T-cell (primary cell): ENCODE results near the gene NTRK1. TPM values are rescaled to one million over a fixed set of nuclear protein-coding genes. Genes with fewer than 3 reads are reported as not detected.

Experiments
- ATAC-seq, 4 experiments: fragments of 200-7000 bp in 3 of 4; fragments of 150-1000 bp in 1 of 4; cut with Tn5 transposase; replicated peaks in 1 of 4; 1 replicate in 3 of 4; 2 replicates in 1 of 4; pipeline ENCODE4 v1.10.0; 2021; ENCODE audit warnings: moderate library complexity in 3 of 4, mild to moderate bottlenecking in 2 of 4, moderate number of reproducible peaks in 1 of 4
- CTCF ChIA-PET, 2 donors: fragments of 300-600 bp; sonication (Branson Sonifier 250); formaldehyde crosslinking; loops; one replicate each; lab custom pipeline; 2022; ENCODE audit warnings: antibody characterized with exemption in 2 of 2; lab: Charles Lee
- POLR2A ChIA-PET, 2 donors: fragments of 300-600 bp; sonication (Branson Sonifier 250); formaldehyde crosslinking; loops; one replicate each; lab custom pipeline; 2022; ENCODE audit warnings: antibody characterized with exemption in 2 of 2; lab: Charles Lee
- DNase-seq, 35 experiments: peaks; one replicate each; pipeline versions ENCODE4 v3.0.0 to v3.0.0-alpha.2; 2013 to 2023
- H3K27ac ChIP-seq: one replicate; pipeline ENCODE4 v1.5.1; 2013; ENCODE audit warnings: low read length
- H3K27me3 ChIP-seq, 2 experiments: replicated peaks in 1 of 2; 1 replicate in 1 of 2; 2 replicates in 1 of 2; pipeline versions ENCODE4 v1.6.1 to v1.7.0; 2013; ENCODE audit warnings: low read length in 1 of 2, mixed read lengths in 1 of 2; ENCODE audit not compliant: control insufficient read depth in 2 of 2, insufficient read depth in 2 of 2; ENCODE audit errors: extremely low read depth in 1 of 2
- H3K36me3 ChIP-seq, 2 donors: 1 replicate in 1 of 2; 2 replicates in 1 of 2; pipeline versions ENCODE4 v1.6.1 to v1.7.0; 2013; ENCODE audit warnings: low read length in 1 of 2; ENCODE audit not compliant: control insufficient read depth in 2 of 2, insufficient read depth in 1 of 2; ENCODE audit errors: extremely low read depth in 1 of 2
- H3K4me1 ChIP-seq, 2 experiments: 1 replicate in 1 of 2; 2 replicates in 1 of 2; pipeline versions ENCODE4 v1.6.1 to v1.7.0; 2013; ENCODE audit warnings: low read length in 2 of 2, mixed read lengths in 1 of 2; ENCODE audit not compliant: insufficient read depth in 2 of 2, control insufficient read depth in 1 of 2; ENCODE audit errors: extremely low read depth in 1 of 2
- H3K4me3 ChIP-seq, 2 donors: 1 replicate in 1 of 2; 2 replicates in 1 of 2; pipeline versions ENCODE4 v1.5.1 to v1.7.0; 2013; ENCODE audit warnings: mild to moderate bottlenecking in 2 of 2, low read length in 1 of 2, moderate library complexity in 1 of 2; ENCODE audit not compliant: control insufficient read depth in 1 of 2; ENCODE audit errors: extremely low read depth in 1 of 2
- H3K9me3 ChIP-seq: 2 replicates; pipeline ENCODE4 v1.7.0; 2013
- H3K27ac Mint-ChIP-seq, 2 donors: one replicate each; pipeline ENCODE4 v1.8.0; 2020 to 2021; ENCODE audit warnings: mild to moderate bottlenecking in 2 of 2, mixed read lengths in 2 of 2
- H3K27me3 Mint-ChIP-seq, 2 donors: one replicate each; pipeline ENCODE4 v1.8.0; 2021 to 2022; ENCODE audit warnings: mixed read lengths in 2 of 2
- H3K36me3 Mint-ChIP-seq: one replicate; pipeline ENCODE4 v1.8.0; 2021; ENCODE audit warnings: mixed read lengths
- H3K4me1 Mint-ChIP-seq, 3 donors: one replicate each; pipeline ENCODE4 v1.8.0; 2020 to 2022; ENCODE audit warnings: mixed read lengths in 3 of 3, mild to moderate bottlenecking in 1 of 3
- H3K4me3 Mint-ChIP-seq, 3 donors: one replicate each; pipeline ENCODE4 v1.8.0; 2020 to 2022; ENCODE audit warnings: mild to moderate bottlenecking in 3 of 3, mixed read lengths in 3 of 3, moderate library complexity in 3 of 3
- H3K9me3 Mint-ChIP-seq, 3 donors: one replicate each; pipeline ENCODE4 v1.8.0; 2020 to 2022; ENCODE audit warnings: mixed read lengths in 3 of 3
- WGBS: methylation state at CpG from one replicate; pipeline ENCODE4 v1.1.5; 2013; ENCODE audit warnings: missing lambda C conversion rate; ENCODE audit not compliant: insufficient coverage; 5-methylcytosine and 5-hydroxymethylcytosine counted together
- total RNA-seq, 35 experiments: library from RNA in 6 of 35; stranded (reverse) in 6 of 35; fragments of 120-200 nt in 1 of 35; gene quantifications; one replicate each; pipeline versions ENCODE4 v1.2.1 to v1.2.4 and lab custom pipeline; 2013 to 2026

The NTRK1 gene
- total RNA-seq, 5 donors from 2014 or later (not counting 1 experiment from before 2014, with no cell fraction given) = 0.36 to 1.2 (median 0.60) TPM

- Mint-ChIP-seq H3K27me3 (peaks cover 10 to 34% of the 10 kb centered on the region in 2 donors), H3K36me3 (no peaks in the 10 kb centered on the region), H3K4me3 (no peak overlapping the region), H3K4me1 (peaks cover 4 to 7% (median 6%) of the 10 kb centered on the region in 3 donors), H3K27ac (no peak overlapping the region), H3K9me3 (no peaks in the 10 kb centered on the region)
- Histone ChIP-seq H3K27me3 (peaks cover 0 to 65% of the 10 kb centered on the region in 2 experiments), H3K36me3 (no peaks in the 10 kb centered on the region), H3K9me3 (no peaks in the 10 kb centered on the region), H3K27ac (no peak overlapping the region), H3K4me3 (no peak overlapping the region), H3K4me1 (peaks cover 0 to 6% of the 10 kb centered on the region in 2 experiments)
- WGBS = 86% methylated on average over 1 of the region's 4 CpGs
- ChIA-PET POLR2A (no interaction called here), CTCF (interaction anchor here in 1 of 2 donors (0.7 kb wide), 1 partner anchor 55 kb away, joined by 3 read pairs; no protein-coding TSS in a partner anchor)
- DNase-seq (no peak), ATAC-seq (no peak)
Measured at GRCh38 chr1:156901590-156901900, 40.9 kb downstream of the NTRK1 start.

GRCh38 chr1:156901966-156902915 lies 41.6 kb downstream of the NTRK1 start:
- Mint-ChIP-seq H3K4me1 (peaks cover 4 to 7% (median 6%) of the 10 kb centered on the region in 3 donors), H3K36me3 (no peaks in the 10 kb centered on the region), H3K9me3 (no peaks in the 10 kb centered on the region), H3K27ac (no peak overlapping the region), H3K4me3 (no peak overlapping the region), H3K27me3 (peaks cover 14 to 35% of the 10 kb centered on the region in 2 donors)
- CTCF ChIA-PET = interaction anchor here in 1 of 2 donors (0.6 kb wide), 1 partner anchor 10 kb away, joined by 3 read pairs; no protein-coding TSS in a partner anchor
- H3K27ac ChIP-seq = no peak overlapping the region
- H3K4me1 ChIP-seq = peaks cover 0 to 6% of the 10 kb centered on the region in 2 experiments
- H3K4me3 ChIP-seq = no peak overlapping the region
- POLR2A ChIA-PET = no interaction called here
- ATAC-seq = no peak
- H3K36me3 ChIP-seq = no peaks in the 10 kb centered on the region
- peaks cover 0 to 65% of the 10 kb centered on the region in 2 experiments for H3K27me3 ChIP-seq
- DNase-seq = no peak
- no peaks in the 10 kb centered on the region for H3K9me3 ChIP-seq
- 83% methylated on average over 19 of the region's 23 CpGs for WGBS

- Mint-ChIP-seq H3K9me3 (no peaks in the 10 kb centered on the region), H3K27ac (no peak overlapping the region), H3K27me3 (peaks cover 11 to 29% of the 10 kb centered on the region in 2 donors), H3K36me3 (no peaks in the 10 kb centered on the region), H3K4me1 (peaks cover 1 to 3% (median 2%) of the 10 kb centered on the region in 3 donors), H3K4me3 (no peak overlapping the region)
- ATAC-seq (no peak), DNase-seq (no peak)
- ChIA-PET POLR2A (no interaction called here), CTCF (interaction anchor here in 1 of 2 donors (0.6 kb wide), 1 partner anchor 57 kb away, joined by 3 read pairs; no protein-coding TSS in a partner anchor)
- Histone ChIP-seq H3K27me3 (peaks cover 0 to 61% of the 10 kb centered on the region in 2 experiments), H3K4me3 (no peak overlapping the region), H3K4me1 (no peaks in the 10 kb centered on the region), H3K36me3 (no peaks in the 10 kb centered on the region), H3K9me3 (no peaks in the 10 kb centered on the region), H3K27ac (no peak overlapping the region)
- 83% methylated on average over 11 of the region's 15 CpGs for WGBS
Measured at GRCh38 chr1:156903328-156904091, 42.8 kb downstream of the NTRK1 start.

GRCh38 chr1:156904187-156904959 lies 43.7 kb downstream of the NTRK1 start:
- H3K4me1 ChIP-seq = no peaks in the 10 kb centered on the region
- no peak overlapping the region for H3K27ac ChIP-seq
- DNase-seq = no peak
- ChIA-PET CTCF (no interaction called here), POLR2A (no interaction called here)
- H3K27me3 ChIP-seq = peaks cover 0 to 55% of the 10 kb centered on the region in 2 experiments
- no peaks in the 10 kb centered on the region for H3K4me1 Mint-ChIP-seq
- no peaks in the 10 kb centered on the region for H3K9me3 Mint-ChIP-seq
- no peaks in the 10 kb centered on the region for H3K36me3 ChIP-seq
- no peak for ATAC-seq
- H3K27ac Mint-ChIP-seq = no peak overlapping the region
- no peaks in the 10 kb centered on the region for H3K36me3 Mint-ChIP-seq
- H3K27me3 Mint-ChIP-seq = peaks cover 4 to 23% of the 10 kb centered on the region in 2 donors
- no peak overlapping the region for H3K4me3 ChIP-seq
- no peaks in the 10 kb centered on the region for H3K9me3 ChIP-seq
- H3K4me3 Mint-ChIP-seq = no peak overlapping the region
- 81% methylated on average over 7 of the region's 19 CpGs for WGBS

- no peak for DNase-seq
- ATAC-seq = no peak
- Histone ChIP-seq H3K9me3 (no peaks in the 10 kb centered on the region), H3K27me3 (peaks cover 0 to 55% of the 10 kb centered on the region in 2 experiments), H3K36me3 (no peaks in the 10 kb centered on the region), H3K27ac (no peak overlapping the region), H3K4me1 (peaks cover 0 to under 1% of the 10 kb centered on the region in 2 experiments), H3K4me3 (no peak overlapping the region)
- Mint-ChIP-seq H3K27me3 (peaks cover 4 to 19% of the 10 kb centered on the region in 2 donors), H3K36me3 (no peaks in the 10 kb centered on the region), H3K9me3 (no peaks in the 10 kb centered on the region), H3K4me1 (no peaks in the 10 kb centered on the region), H3K27ac (no peak overlapping the region), H3K4me3 (no peak overlapping the region)
- 81% methylated on average over 13 of the region's 16 CpGs for WGBS
- ChIA-PET CTCF (no interaction called here), POLR2A (no interaction called here)
Measured at GRCh38 chr1:156905176-156905575, 44.5 kb downstream of the NTRK1 start.

- Mint-ChIP-seq H3K27me3 (peaks cover 4 to 22% of the 10 kb centered on the region in 2 donors), H3K4me3 (no peak overlapping the region), H3K27ac (no peak overlapping the region), H3K4me1 (no peaks in the 10 kb centered on the region), H3K36me3 (no peaks in the 10 kb centered on the region), H3K9me3 (no peaks in the 10 kb centered on the region)
- ATAC-seq = no peak
- H3K27ac ChIP-seq = no peak overlapping the region
- no peak overlapping the region for H3K4me3 ChIP-seq
- H3K27me3 ChIP-seq = peaks cover 0 to 55% of the 10 kb centered on the region in 2 experiments
- H3K9me3 ChIP-seq = no peaks in the 10 kb centered on the region
- POLR2A ChIA-PET = no interaction called here
- DNase-seq = no peak
- CTCF ChIA-PET = no interaction called here
- peaks cover 0 to 5% of the 10 kb centered on the region in 2 experiments for H3K4me1 ChIP-seq
- no peaks in the 10 kb centered on the region for H3K36me3 ChIP-seq
- WGBS = 51% methylated on average over 4 of the region's 4 CpGs
Measured at GRCh38 chr1:156905651-156906050, 45.0 kb downstream of the NTRK1 start.
